Glutamatergic neuron (in vitro differentiated cells): ENCODE data around the gene TTPAL. TPM values are rescaled to one million over a fixed set of nuclear protein-coding genes. Genes with fewer than 3 reads are reported as not detected.

ENCODE experiments used
- DNase-seq: peaks from one replicate; pipeline ENCODE4 v3.0.0; 2022
- H3K27ac Mint-ChIP-seq: one replicate; pipeline ENCODE4 v1.8.0; 2020; ENCODE audit warnings: mild to moderate bottlenecking, mixed read lengths, inconsistent platforms; ENCODE audit not compliant: unreplicated experiment
- H3K27me3 Mint-ChIP-seq: one replicate; pipeline ENCODE4 v1.8.0; 2020; ENCODE audit warnings: mild to moderate bottlenecking, moderate library complexity, mixed read lengths, inconsistent platforms; ENCODE audit not compliant: unreplicated experiment
- H3K36me3 Mint-ChIP-seq: one replicate; pipeline ENCODE4 v1.8.0; 2020; ENCODE audit warnings: mild to moderate bottlenecking, mixed read lengths, inconsistent platforms; ENCODE audit not compliant: unreplicated experiment
- H3K4me1 Mint-ChIP-seq: one replicate; pipeline ENCODE4 v1.8.0; 2020; ENCODE audit warnings: mild to moderate bottlenecking, low read depth, mixed read lengths, inconsistent platforms; ENCODE audit not compliant: unreplicated experiment
- H3K4me3 Mint-ChIP-seq: one replicate; pipeline ENCODE4 v1.8.0; 2020; ENCODE audit warnings: mild to moderate bottlenecking, mixed read lengths, inconsistent platforms; ENCODE audit not compliant: unreplicated experiment
- H3K9me3 Mint-ChIP-seq: one replicate; pipeline ENCODE4 v1.8.0; 2020; ENCODE audit warnings: mild to moderate bottlenecking, moderate library complexity, mixed read lengths, inconsistent platforms; ENCODE audit not compliant: unreplicated experiment
- total RNA-seq: library from RNA; stranded (reverse); fragmentation: NEBNext Ultra II Directional; extraction: Animal tissue kit (Norgen Biotek cat#: 25700); gene quantifications from one replicate; pipeline ENCODE4 v1.2.1, GENCODE V29; 2021; ENCODE audit not compliant: unreplicated experiment
- TF ChIP-seq, protein P1 (sequence below): fragments of 200-600 bp; sonication (generic); IDR thresholded peaks from one replicate; pipeline ENCODE4 v1.5.0; 2021; ENCODE audit not compliant: partially characterized antibody, unreplicated experiment

Gene TTPAL
- total RNA-seq, 1 donor from 2014 or later, result 18.9 TPM

DNA sequence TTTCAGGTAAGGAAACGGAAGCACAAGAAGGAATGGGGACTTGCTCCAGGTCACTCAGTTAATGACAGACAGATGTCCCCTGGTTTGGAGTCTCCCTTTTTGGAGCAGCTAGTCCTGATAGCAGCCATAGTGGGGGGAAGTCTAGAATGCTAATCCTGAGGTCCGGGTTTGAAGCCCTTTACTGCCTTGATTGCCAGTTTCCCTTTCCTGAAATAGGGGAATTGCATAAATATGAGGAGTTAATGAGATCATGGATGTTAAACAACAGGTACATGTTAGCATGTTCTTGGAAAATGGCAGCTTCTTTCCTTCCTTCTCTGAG, 341 bp upstream of the TTPAL start:
- Mint-ChIP-seq H3K9me3 (no peaks in the 10 kb centered on the region), H3K27ac (peak overlapping the region; percentile 92), H3K4me3 (peak overlapping the region; percentile 93), H3K27me3 (peaks cover 4% of the 10 kb centered on the region), H3K36me3 (peaks cover 4% of the 10 kb centered on the region), H3K4me1 (peaks cover 3% of the 10 kb centered on the region)
- DNase-seq, result no peak
- TF ChIP-seq, protein P1, sequence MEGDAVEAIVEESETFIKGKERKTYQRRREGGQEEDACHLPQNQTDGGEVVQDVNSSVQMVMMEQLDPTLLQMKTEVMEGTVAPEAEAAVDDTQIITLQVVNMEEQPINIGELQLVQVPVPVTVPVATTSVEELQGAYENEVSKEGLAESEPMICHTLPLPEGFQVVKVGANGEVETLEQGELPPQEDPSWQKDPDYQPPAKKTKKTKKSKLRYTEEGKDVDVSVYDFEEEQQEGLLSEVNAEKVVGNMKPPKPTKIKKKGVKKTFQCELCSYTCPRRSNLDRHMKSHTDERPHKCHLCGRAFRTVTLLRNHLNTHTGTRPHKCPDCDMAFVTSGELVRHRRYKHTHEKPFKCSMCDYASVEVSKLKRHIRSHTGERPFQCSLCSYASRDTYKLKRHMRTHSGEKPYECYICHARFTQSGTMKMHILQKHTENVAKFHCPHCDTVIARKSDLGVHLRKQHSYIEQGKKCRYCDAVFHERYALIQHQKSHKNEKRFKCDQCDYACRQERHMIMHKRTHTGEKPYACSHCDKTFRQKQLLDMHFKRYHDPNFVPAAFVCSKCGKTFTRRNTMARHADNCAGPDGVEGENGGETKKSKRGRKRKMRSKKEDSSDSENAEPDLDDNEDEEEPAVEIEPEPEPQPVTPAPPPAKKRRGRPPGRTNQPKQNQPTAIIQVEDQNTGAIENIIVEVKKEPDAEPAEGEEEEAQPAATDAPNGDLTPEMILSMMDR, result no peak

DNA sequence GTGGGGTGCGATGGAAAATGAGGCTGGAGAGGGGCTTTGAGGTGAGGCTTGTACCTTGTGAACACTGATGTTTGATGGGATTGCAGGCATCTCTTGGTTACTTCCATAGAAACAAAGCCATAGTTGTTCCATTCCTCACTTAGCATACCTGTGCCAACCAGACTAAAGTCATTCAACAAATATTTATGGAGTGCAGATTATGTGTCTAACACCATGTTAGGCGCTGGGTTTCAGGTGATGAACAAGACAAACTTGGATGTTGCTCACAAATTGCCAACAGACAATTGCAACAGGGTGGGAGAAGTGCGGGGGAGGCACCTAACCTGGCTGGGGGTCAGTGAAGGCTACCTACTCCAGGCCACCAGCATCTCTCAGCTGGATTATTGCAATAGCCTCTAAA, 1.5 kb downstream of the TTPAL start:
- Mint-ChIP-seq H3K4me3 (peak overlapping the region; percentile 93), H3K27ac (no peak overlapping the region), H3K27me3 (peaks cover 4% of the 10 kb centered on the region), H3K4me1 (peaks cover 3% of the 10 kb centered on the region), H3K36me3 (peaks cover 8% of the 10 kb centered on the region), H3K9me3 (peaks cover 2% of the 10 kb centered on the region)
- no peak for DNase-seq
- TF ChIP-seq, protein P1, result no peak

DNA sequence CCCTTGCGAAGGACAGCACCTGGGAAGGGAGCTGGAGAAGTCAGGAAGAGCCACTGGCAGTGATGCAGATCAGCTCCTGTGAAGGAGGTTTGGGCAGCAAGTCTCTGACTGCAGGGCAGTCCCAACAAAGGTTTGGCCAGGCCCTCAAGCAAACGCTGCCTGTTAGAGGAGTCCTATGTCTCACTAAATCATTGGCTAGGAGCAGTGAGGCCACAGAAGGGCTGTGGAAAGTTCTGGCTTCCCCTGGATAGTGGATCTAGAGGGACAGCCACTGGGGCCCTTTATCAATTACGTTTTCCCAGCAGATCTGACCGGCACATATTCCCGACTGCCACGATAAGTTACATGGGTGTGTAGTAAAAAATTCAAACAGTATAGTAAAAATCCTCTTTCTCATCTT, 2.5 kb downstream of the TTPAL start:
- peaks cover 8% of the 10 kb centered on the region for H3K36me3 Mint-ChIP-seq
- TF ChIP-seq, protein P1, result no peak
- H3K27ac Mint-ChIP-seq, result no peak overlapping the region
- H3K4me3 Mint-ChIP-seq, result peak overlapping the region; percentile 47
- peaks cover 4% of the 10 kb centered on the region for H3K27me3 Mint-ChIP-seq
- H3K9me3 Mint-ChIP-seq, result peaks cover 2% of the 10 kb centered on the region
- peaks cover 3% of the 10 kb centered on the region for H3K4me1 Mint-ChIP-seq
- DNase-seq, result no peak

DNA sequence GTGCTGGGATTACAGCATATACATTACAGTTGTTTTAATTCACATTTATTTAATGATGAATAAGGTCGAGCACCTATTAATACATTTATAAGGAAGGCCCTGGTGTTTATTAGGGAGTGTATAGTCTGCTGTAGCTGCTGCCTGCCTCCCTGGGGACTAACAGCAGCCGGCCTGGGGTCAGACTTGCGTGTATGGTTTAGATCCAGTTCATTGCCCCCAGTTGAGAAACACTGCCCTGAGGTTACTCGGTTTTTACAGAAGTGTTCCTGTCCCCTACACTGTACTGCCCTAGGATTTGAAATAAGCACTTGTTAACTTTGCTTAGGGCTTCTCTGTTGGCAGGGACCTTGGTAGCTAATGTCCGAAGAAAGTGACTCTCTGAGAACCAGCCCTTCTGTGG, 4.0 kb downstream of the TTPAL start:
- peaks cover 4% of the 10 kb centered on the region for H3K27me3 Mint-ChIP-seq
- H3K4me3 Mint-ChIP-seq, result no peak overlapping the region
- TF ChIP-seq, protein P1, result no peak

DNA sequence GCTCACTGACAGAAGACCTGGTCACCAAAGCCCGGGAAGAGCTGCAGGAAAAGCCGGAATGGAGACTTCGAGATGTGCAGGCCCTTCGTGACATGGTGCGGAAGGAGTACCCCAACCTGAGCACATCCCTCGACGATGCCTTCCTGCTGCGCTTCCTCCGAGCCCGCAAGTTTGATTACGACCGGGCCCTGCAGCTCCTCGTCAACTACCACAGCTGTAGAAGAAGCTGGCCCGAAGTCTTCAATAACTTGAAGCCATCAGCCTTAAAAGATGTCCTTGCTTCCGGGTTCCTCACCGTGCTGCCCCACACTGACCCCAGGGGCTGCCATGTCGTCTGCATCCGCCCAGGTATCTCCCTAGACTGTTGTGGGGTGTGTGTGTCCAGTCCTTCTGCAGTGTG, 4.4 kb downstream of the TTPAL start:
- no peak for DNase-seq
- H3K27me3 Mint-ChIP-seq, result peaks cover 3% of the 10 kb centered on the region
- peaks cover 2% of the 10 kb centered on the region for H3K9me3 Mint-ChIP-seq
- H3K4me3 Mint-ChIP-seq, result no peak overlapping the region
- no peak overlapping the region for H3K27ac Mint-ChIP-seq
- H3K4me1 Mint-ChIP-seq, result peaks cover 1% of the 10 kb centered on the region
- H3K36me3 Mint-ChIP-seq, result peaks cover 8% of the 10 kb centered on the region
- TF ChIP-seq, protein P1, result no peak

More for the DNA sequence above, 4.0 kb downstream of the TTPAL start:
- Mint-ChIP-seq H3K36me3 (peaks cover 8% of the 10 kb centered on the region), H3K9me3 (peaks cover 2% of the 10 kb centered on the region), H3K27ac (no peak overlapping the region), H3K4me1 (peaks cover 3% of the 10 kb centered on the region)
- no peak for DNase-seq
